ENCODE results near the gene PC. TPM values are rescaled to one million over a fixed set of nuclear protein-coding genes. Genes with fewer than 3 reads are reported as not detected.

Gene PC
- polyA plus RNA-seq, 1 donor (not counting 4 experiments of a cell fraction or from before 2014, with no cell fraction given): 13.3 TPM

DNA sequence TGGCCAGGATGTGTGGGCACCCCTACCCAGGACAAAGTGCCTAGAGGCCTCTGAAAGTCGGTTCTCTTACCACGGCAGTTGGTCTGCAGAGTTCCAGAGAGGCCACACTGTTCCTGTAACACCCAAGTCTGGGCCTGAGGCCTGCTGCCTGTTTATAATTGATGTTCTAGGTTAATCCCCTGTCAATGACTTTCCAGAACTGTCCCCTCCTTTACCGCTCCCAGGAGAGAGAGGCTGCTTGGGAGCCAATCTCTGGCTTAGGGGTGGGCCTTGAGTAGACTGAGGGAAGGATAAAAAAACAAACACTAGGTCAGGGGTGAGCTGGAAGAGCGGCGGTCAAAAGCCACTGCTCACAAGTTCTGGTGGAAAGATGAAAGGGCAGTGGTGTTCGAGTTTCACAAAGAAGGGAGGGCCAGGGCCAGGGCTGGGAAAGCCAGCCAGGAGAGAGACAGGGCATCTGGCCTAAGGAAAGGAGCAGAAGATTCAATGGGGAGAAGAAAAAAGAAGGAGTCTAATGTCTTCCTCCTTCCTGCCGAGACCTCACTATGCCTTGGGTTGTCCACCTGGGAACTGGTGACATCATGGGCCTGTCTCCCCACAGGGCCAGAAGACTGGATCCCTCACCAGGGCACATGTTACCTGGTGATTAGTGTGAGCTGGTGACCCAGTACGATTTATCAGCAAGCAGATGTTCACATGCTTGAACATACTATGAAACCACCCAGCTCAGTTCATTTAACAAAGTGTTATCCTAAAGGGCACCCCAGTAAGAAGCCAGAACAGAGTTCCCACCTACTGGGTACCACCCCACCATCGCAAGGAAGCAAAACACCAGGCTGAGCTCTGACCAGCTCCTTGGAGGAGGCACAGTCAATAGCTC lies 50.2 kb downstream of the PC start:
- H3K9ac ChIP-seq (ENCODE audit: control insufficient read depth, extremely low read depth, insufficient read depth, low read length): no peak overlapping the region
- FAIRE-seq: no peak

GRCh38 chr11:66906061-66906733 lies 52.0 kb downstream of the PC start:
- Histone ChIP-seq H2AFZ (ENCODE audit: control insufficient read depth, low read length) (peak overlapping the region; percentile 28), H3K27ac (ENCODE audit: control insufficient read depth, insufficient read depth, low read length) (peak overlapping the region; percentile 91), H3K36me3 (ENCODE audit: control insufficient read depth in 2 of 2, extremely low read depth in 1 of 2, insufficient read depth in 2 of 2, low read length in 2 of 2) (peaks cover 8 to 10% of the 10 kb centered on the region in 2 experiments), H3K4me1 (ENCODE audit: control insufficient read depth, extremely low read depth, insufficient read depth, low read length) (peaks cover 31% of the 10 kb centered on the region), H4K20me1 (ENCODE audit: control insufficient read depth, extremely low read depth, insufficient read depth, low read length) (no peaks in the 10 kb centered on the region), H3K27me3 (ENCODE audit: control insufficient read depth, extremely low read depth, insufficient read depth, low read length) (no peaks in the 10 kb centered on the region), H3K79me2 (ENCODE audit: control insufficient read depth, insufficient read depth, low read length) (peaks cover 29% of the 10 kb centered on the region), H3K9ac (ENCODE audit: control insufficient read depth, extremely low read depth, insufficient read depth, low read length) (peak overlapping the region; percentile 81), H3K4me2 (ENCODE audit: control insufficient read depth, extremely low read depth, insufficient read depth, low read depth, low read length) (peak overlapping the region; percentile 91), H3K9me3 (ENCODE audit: control insufficient read depth, low read depth, low read length) (no peaks in the 10 kb centered on the region), H3K4me3 (ENCODE audit: control insufficient read depth in 2 of 3, extremely low read depth in 1 of 3, insufficient read depth in 2 of 3, low read depth in 1 of 3, low read length in 3 of 3) (peak overlapping the region; percentile 60 to 71 (median 70)), H3K9me1 (ENCODE audit: control insufficient read depth, extremely low read depth, insufficient read depth, low read length) (peaks cover 2% of the 10 kb centered on the region)
- FAIRE-seq (peak; percentile 90), DNase-seq (ENCODE audit: low read depth, low spot score) (peak; percentile 71)
- dilution Hi-C loops (cut with MboI; ENCODE audit: extremely low pct_ligation_motif_present, low sequenced_read_pairs): no loop called here
- TF ChIP-seq EZH2 (IDR thresholded peaks at IDR 0.05; ENCODE audit: low read length): no peak
- no peak for TF ChIP-seq CTCF (optimal IDR thresholded peaks at IDR 0.05 in 1 of 3, IDR thresholded peaks at IDR 0.05 in 1 of 3, conservative IDR thresholded peaks at IDR 0.05 in 1 of 3; ENCODE audit: extremely low read depth in 1 of 3, insufficient read depth in 2 of 3, low read length in 3 of 3)

More for the DNA sequence above, 50.2 kb downstream of the PC start:
- H3K9me3 ChIP-seq (ENCODE audit: control insufficient read depth, low read depth, low read length): no peaks in the 10 kb centered on the region
- TF ChIP-seq CTCF (optimal IDR thresholded peaks at IDR 0.05 in 1 of 3, IDR thresholded peaks at IDR 0.05 in 1 of 3, conservative IDR thresholded peaks at IDR 0.05 in 1 of 3; ENCODE audit: extremely low read depth in 1 of 3, insufficient read depth in 2 of 3, low read length in 3 of 3): no peak
- TF ChIP-seq EZH2 (IDR thresholded peaks at IDR 0.05; ENCODE audit: low read length): no peak
- no peak for DNase-seq (ENCODE audit: low read depth, low spot score)
- H3K4me2 ChIP-seq (ENCODE audit: control insufficient read depth, extremely low read depth, insufficient read depth, low read depth, low read length): no peak overlapping the region
- no peaks in the 10 kb centered on the region for H3K27me3 ChIP-seq (ENCODE audit: control insufficient read depth, extremely low read depth, insufficient read depth, low read length)
- H3K27ac ChIP-seq (ENCODE audit: control insufficient read depth, insufficient read depth, low read length): no peak overlapping the region
- peaks cover 2% of the 10 kb centered on the region in 2 experiments for H3K36me3 ChIP-seq (ENCODE audit: control insufficient read depth in 2 of 2, extremely low read depth in 1 of 2, insufficient read depth in 2 of 2, low read length in 2 of 2)
- no peaks in the 10 kb centered on the region for H3K9me1 ChIP-seq (ENCODE audit: control insufficient read depth, extremely low read depth, insufficient read depth, low read length)
- H3K4me3 ChIP-seq (ENCODE audit: control insufficient read depth in 2 of 3, extremely low read depth in 1 of 3, insufficient read depth in 2 of 3, low read depth in 1 of 3, low read length in 3 of 3): no peak overlapping the region
- dilution Hi-C loops (cut with MboI; ENCODE audit: extremely low pct_ligation_motif_present, low sequenced_read_pairs): no loop called here
- no peaks in the 10 kb centered on the region for H4K20me1 ChIP-seq (ENCODE audit: control insufficient read depth, extremely low read depth, insufficient read depth, low read length)
- peaks cover 16% of the 10 kb centered on the region for H3K79me2 ChIP-seq (ENCODE audit: control insufficient read depth, insufficient read depth, low read length)
- H2AFZ ChIP-seq (ENCODE audit: control insufficient read depth, low read length): no peak overlapping the region
- H3K4me1 ChIP-seq (ENCODE audit: control insufficient read depth, extremely low read depth, insufficient read depth, low read length): peaks cover 31% of the 10 kb centered on the region
